GM12864 (cell line): Measurements from ENCODE around the gene NOM1.
A peak's percentile ranks its signal among the peaks of the same experiment; 100 is the strongest.

Experiments
- DNase-seq: peaks from one replicate; pipeline ENCODE4 v3.0.0-alpha.2; 2011; ENCODE audit warnings: low read depth
- H3K4me3 ChIP-seq: 2 replicates; pipeline ENCODE4 v1.5.1; 2011; ENCODE audit warnings: mild to moderate bottlenecking, low read depth, low read length, control low read depth
- TF ChIP-seq, protein P1 (sequence below): IDR thresholded peaks from 2 replicates; pipeline ENCODE4 v1.5.1; 2011; ENCODE audit warnings: low read depth, mild to moderate bottlenecking, moderate library complexity, low read length, control low read depth, inconsistent platforms; ENCODE audit errors: missing control alignments

The NOM1 gene

DNA sequence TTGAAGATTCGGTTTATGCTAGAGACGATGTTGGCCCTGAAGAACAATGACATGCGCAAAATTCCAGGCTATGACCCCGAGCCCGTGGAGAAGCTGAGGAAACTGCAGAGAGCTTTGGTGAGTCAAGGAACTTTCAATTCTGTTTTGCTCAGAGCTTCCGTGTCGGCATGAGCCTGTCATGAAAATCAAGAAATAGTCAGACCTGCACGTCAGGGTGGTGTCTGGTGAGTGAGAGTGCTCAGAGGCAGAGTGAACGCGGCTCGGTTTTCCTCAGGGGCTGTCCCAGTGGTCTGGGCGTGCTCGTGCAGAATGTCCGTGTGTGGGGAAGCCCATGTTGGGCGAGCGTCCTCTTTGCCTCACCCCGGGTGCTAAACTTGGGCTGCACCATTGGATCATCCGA, 12.6 kb downstream of the NOM1 start:
- TF ChIP-seq, protein P1, sequence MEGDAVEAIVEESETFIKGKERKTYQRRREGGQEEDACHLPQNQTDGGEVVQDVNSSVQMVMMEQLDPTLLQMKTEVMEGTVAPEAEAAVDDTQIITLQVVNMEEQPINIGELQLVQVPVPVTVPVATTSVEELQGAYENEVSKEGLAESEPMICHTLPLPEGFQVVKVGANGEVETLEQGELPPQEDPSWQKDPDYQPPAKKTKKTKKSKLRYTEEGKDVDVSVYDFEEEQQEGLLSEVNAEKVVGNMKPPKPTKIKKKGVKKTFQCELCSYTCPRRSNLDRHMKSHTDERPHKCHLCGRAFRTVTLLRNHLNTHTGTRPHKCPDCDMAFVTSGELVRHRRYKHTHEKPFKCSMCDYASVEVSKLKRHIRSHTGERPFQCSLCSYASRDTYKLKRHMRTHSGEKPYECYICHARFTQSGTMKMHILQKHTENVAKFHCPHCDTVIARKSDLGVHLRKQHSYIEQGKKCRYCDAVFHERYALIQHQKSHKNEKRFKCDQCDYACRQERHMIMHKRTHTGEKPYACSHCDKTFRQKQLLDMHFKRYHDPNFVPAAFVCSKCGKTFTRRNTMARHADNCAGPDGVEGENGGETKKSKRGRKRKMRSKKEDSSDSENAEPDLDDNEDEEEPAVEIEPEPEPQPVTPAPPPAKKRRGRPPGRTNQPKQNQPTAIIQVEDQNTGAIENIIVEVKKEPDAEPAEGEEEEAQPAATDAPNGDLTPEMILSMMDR, result no peak
- no peak overlapping the region for H3K4me3 ChIP-seq
- DNase-seq, result no peak

- no peak for DNase-seq
- H3K4me3 ChIP-seq, result no peak overlapping the region
- TF ChIP-seq, protein P1, result no peak
Measured at GRCh38 chr7:156962897-156963296, 13.4 kb downstream of the NOM1 start.

- TF ChIP-seq, protein P1, result no peak
- no peak for DNase-seq
- no peak overlapping the region for H3K4me3 ChIP-seq
Measured at GRCh38 chr7:156963472-156963871, 14.0 kb downstream of the NOM1 start.

DNA sequence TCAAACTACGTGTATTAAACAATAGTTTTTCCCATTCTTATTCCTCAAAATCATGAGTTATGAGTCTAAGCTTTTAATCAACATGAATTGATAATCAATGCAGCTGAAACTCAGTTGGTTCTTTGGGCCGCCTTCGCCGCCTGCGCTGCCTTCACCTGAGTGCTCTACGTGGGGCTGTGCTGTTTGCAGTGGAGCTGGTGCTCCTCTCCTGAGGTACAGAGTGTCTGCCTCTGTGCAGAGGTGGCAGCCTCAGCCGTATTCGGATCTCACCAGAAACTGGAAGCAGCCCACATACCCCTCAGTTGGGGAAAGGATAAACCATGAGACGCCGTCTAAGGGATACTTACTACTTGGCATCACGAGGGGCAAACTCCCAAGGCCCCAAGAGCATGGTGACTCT, 15.5 kb downstream of the NOM1 start:
- TF ChIP-seq, protein P1, result no peak
- no peak for DNase-seq
- H3K4me3 ChIP-seq, result no peak overlapping the region

DNA sequence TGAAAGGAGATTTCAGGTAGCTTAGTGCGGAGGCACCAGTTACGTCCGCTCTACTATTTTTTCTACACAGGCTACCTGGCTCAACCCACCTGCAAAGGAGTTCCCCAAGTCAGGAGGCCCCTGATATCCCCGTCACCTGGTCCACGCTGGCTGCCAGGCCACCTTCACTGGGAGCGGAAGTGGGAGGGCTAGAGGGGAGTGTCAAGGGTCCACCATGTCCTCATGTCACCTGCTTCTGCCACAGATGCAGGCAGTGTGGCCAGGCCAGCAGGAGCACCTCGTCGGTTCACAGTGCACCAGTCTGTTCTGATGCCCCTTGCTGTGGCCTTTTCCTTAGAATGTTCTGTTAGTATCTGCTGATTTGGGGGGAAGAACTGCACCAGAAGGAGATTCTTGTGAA, 16.9 kb downstream of the NOM1 start:
- DNase-seq, result no peak
- TF ChIP-seq, protein P1, result no peak
- no peak overlapping the region for H3K4me3 ChIP-seq

GRCh38 chr7:156968183-156968582, 18.7 kb downstream of the NOM1 start:
- no peak overlapping the region for H3K4me3 ChIP-seq
- TF ChIP-seq, protein P1, result no peak

DNA sequence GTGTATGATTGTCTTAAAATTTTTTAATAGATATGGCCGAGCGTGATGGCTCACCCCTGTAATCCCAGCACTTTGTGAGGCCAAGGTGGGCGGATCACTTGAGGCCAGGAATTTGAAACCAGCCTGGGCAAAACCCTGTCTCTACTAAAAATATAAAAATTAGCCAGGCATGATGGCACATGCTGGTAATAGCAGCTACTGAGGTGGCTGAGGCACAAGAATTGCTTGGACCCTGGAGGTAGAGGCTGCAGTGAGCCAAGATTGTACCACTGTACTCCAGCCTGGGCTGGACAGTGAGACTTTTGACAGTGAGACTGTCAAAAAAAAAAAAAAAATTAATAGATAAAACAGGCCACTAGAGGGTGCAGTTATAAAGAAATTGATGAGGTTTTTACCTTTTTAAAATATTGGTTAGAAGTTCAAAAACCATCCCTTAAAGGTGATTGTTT, 20.5 kb downstream of the NOM1 start:
- no peak for DNase-seq
- TF ChIP-seq, protein P1, result peak; percentile 23
- H3K4me3 ChIP-seq, result no peak overlapping the region

More at GRCh38 chr7:156968183-156968582, 18.7 kb downstream of the NOM1 start:
- DNase-seq, result no peak
